ENCODE data around the gene MAD1L1. TPM values are rescaled to one million over a fixed set of nuclear protein-coding genes. Genes with fewer than 3 reads are reported as not detected.

MAD1L1 gene
- total and polyA plus RNA-seq, 2 of the 4 experiments (the other 2 are of a cell fraction): 29.0 to 40.9 TPM

- CTCF ChIA-PET: no interaction called here
- Histone ChIP-seq H3K9me3 (ENCODE audit: control insufficient read depth, insufficient read depth, low read length) (no peaks in the 10 kb centered on the region), H4K8ac (ENCODE audit: low read depth in 2 of 2, low read length in 2 of 2) (no peak overlapping the region), H3K4ac (ENCODE audit: low read depth, low read length) (no peak overlapping the region), H3K27ac (ENCODE audit: insufficient read depth, low read length) (no peak overlapping the region), H2BK20ac (ENCODE audit: low read depth, low read length) (no peak overlapping the region), H3K23ac (ENCODE audit: low read depth, low read length) (no peak overlapping the region), H3K79me1 (ENCODE audit: low read depth in 1 of 2, low read length in 2 of 2) (peaks cover 0 to 13% of the 10 kb centered on the region in 2 experiments; a peak in 2 of 4 replicates), H3K4me2 (ENCODE audit: low read depth, low read length) (no peak overlapping the region), H3K14ac (replicated peaks; ENCODE audit: low read depth, low read length) (no peak overlapping the region), H3K36me3 (ENCODE audit: control insufficient read depth, insufficient read depth, low read length) (no peaks in the 10 kb centered on the region), H4K20me1 (ENCODE audit: insufficient read depth, low read length) (no peaks in the 10 kb centered on the region; the same call in 1 of the 2 replicates), H2AK5ac (ENCODE audit: low read depth, low read length) (no peak overlapping the region), H3K4me3 (ENCODE audit: insufficient read depth, low read depth, low read length) (no peak overlapping the region), H4K91ac (ENCODE audit: insufficient read depth, low read depth, low read length) (no peak overlapping the region), H3K9ac (ENCODE audit: low read depth, low read length) (no peak overlapping the region), H3K18ac (ENCODE audit: low read depth, low read length) (no peak overlapping the region), H3K27me3 (ENCODE audit: control insufficient read depth, insufficient read depth, low read length) (no peaks in the 10 kb centered on the region), H2AFZ (replicated peaks; ENCODE audit: low read length, poor library complexity) (no peak overlapping the region), H2AK9ac (replicated peaks; ENCODE audit: low read depth, low read length, poor library complexity) (no peak overlapping the region), H2BK5ac (ENCODE audit: low read depth, low read length, poor library complexity, severe bottlenecking) (no peak overlapping the region), H3K56ac (ENCODE audit: extremely low read depth, insufficient read depth, low read length) (no peak overlapping the region), H3K9me1 (ENCODE audit: insufficient read depth, low read length) (peaks cover 9% of the 10 kb centered on the region; the same call in 1 of the 2 replicates), H2BK120ac (ENCODE audit: low read depth, low read length) (no peak overlapping the region), H2BK15ac (ENCODE audit: low read depth, low read length) (no peak overlapping the region), H3K4me1 (ENCODE audit: control insufficient read depth, insufficient read depth, low read length) (peaks cover 8% of the 10 kb centered on the region), H4K5ac (ENCODE audit: low read depth, low read length) (no peak overlapping the region)
- POLR2A ChIA-PET (ENCODE audit: unreplicated experiment): no interaction called here
- WGBS, 2 experiments (ENCODE audit: extremely low coverage in 2 of 2, insufficient read length in 1 of 2): 98% methylated on average over 8 of the region's 22 CpGs; no CpG with 5 or more reads in 1 of the 2 experiments
- ATAC-seq (ENCODE audit: low read depth): no peak
- BruUV-seq (replicated peaks): no TSS peak
- in situ Hi-C loops (cut with MboI; ENCODE audit: low sequenced_read_pairs) (no loop called here), intact Hi-C loops (cut with micrococcal nuclease) (no loop called here), dilution Hi-C loops (cut with HindIII; ENCODE audit: low sequenced_read_pairs, unreplicated experiment) (no loop called here)
- TF ChIP-seq BHLHE40 (IDR thresholded peaks at IDR 0.05; ENCODE audit: low read depth, low read length) (no peak), USF2 (IDR thresholded peaks at IDR 0.05; ENCODE audit: low read depth, low read length) (no peak), MXI1 (IDR thresholded peaks at IDR 0.05; ENCODE audit: borderline replicate concordance, low read depth, low read length) (no peak), RFX5 (IDR thresholded peaks at IDR 0.05; ENCODE audit: low read depth, low read length) (no peak), CEBPB (IDR thresholded peaks at IDR 0.05; ENCODE audit: low read depth, low read length) (no peak), MAFK (IDR thresholded peaks at IDR 0.05; ENCODE audit: low read depth, low read length) (no peak), FOS (IDR thresholded peaks at IDR 0.05; ENCODE audit: low read depth, low read length) (no peak), MAZ (IDR thresholded peaks at IDR 0.05; ENCODE audit: borderline replicate concordance, low read depth, low read length) (no peak), ELK1 (IDR thresholded peaks at IDR 0.05; ENCODE audit: borderline replicate concordance, low read depth, low read length) (no peak), RCOR1 (IDR thresholded peaks at IDR 0.05; ENCODE audit: insufficient replicate concordance, low read length) (no peak)
- no peak for DNase-seq
Observed at GRCh38 chr7:1907751-1908365, 324.9 kb downstream of the MAD1L1 start.
